ENCODE data around the gene TSPAN5.

GRCh38 chr4:98656886-98657285 lies 1.5 kb downstream of the TSPAN5 start:
- TF ChIP-seq CTCF (IDR thresholded peaks at IDR 0.05) = no peak
- no peak for TF ChIP-seq EP300 (IDR thresholded peaks at IDR 0.05)
- no peak for TF ChIP-seq POLR2A (IDR thresholded peaks at IDR 0.05)
- TF ChIP-seq POLR2AphosphoS5 (IDR thresholded peaks at IDR 0.05) = no peak

Data from suprapubic skin (tissue), 4 donors.